ENCODE measurements around the gene HMGCL.
"Not testable (repeated sequence)": the region's sequence is repeated elsewhere in the genome, so short reads cannot be mapped to it uniquely, and the experiment has no call there.

Gene HMGCL

DNA sequence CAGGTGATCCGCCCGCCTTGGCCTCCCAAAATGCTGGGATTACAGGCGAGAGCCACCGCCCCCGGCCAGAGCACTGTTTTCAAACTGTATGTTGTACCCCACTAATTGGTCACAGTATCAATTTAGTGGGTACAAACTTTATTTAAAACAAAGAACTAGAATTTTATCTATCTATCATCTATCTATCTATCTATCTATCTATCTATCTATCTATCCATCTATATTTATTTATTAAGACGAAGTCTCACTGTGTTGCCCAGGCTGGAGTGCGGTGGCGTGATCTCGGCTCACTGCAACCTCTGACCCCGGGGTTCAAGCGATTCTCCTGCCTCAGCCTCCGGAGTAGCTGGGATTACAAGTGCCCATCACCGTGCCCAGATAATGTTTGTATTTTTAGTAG lies 1.4 kb upstream of the HMGCL start:
- DNase-seq (ENCODE audit: low read depth): not testable (repeated sequence)

DNA sequence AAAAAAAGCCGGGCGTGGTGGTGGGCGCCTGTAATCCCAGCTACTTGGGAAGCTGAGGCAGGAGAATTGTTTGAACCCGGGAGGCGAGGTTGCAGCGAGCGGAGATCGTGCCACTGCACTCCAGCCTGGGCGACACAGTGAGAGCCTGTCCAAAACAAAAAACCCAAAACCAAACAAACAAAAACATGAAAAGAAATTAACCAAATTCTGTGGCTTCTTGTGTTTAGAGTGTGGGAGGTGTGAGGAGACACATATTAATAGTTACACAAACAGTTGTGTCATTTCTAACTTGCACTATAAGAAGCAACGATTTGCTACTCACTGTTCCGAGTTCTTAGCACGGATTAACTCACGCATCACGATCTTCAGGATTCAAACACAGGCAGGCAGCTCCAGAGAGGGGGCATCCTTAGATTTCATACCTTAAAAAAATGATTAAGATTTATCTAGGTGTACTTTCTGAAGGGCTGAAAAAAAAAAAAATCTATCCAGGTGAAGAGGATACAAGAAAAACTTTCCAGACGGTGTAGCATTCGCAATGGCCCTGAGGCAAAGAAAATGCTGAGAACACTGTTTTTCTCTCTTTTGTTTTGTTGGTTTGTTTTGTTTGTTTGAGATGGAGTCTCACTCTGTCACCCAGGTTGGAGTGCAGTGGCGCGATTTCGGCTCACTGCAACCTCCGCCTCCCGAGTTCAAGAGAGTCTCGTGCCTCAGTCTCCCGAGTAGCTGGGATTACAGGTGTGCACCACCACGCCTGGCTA lies 713 bp upstream of the HMGCL start:
- no peak for DNase-seq (ENCODE audit: low read depth)

DNA sequence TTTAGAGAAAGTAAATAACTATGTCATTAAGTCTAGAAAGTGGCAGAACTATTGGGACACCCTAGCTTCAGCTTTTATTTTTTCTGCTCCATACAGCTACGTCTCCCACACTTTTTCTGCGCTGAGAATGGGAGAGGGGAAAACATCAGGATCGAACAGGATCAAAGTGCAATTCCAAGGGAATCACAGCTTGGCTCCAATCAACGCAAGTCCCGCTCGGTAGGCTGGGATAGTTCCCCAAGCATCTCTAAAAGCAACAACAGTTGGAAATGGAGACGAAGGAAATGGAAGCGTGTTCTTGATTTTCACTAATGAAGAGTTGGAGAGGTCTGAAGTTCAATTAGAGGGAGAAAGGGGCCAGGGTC lies 536 bp downstream of the HMGCL start:
- no peak for DNase-seq (ENCODE audit: low read depth)

DNA sequence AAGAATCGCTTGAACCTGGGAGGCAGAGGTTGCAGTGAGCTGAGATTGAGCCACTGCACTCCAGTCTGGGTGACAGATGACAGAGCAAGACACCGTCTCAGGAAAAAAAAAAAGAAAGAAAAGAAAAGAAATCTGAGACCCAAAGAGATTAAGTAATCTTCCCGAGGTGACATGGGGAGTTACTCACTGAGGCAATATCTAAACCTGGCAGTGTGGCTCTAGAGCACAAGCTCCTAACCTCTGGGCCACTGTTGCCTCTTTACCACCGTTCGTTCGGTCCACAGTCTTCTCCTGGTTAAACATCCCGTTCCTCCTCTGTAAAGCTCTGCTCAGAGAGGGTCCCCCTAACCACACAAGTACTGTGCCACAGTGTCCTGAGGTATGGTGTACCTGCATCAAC lies 1.5 kb downstream of the HMGCL start:
- no peak for DNase-seq (ENCODE audit: low read depth)

DNA sequence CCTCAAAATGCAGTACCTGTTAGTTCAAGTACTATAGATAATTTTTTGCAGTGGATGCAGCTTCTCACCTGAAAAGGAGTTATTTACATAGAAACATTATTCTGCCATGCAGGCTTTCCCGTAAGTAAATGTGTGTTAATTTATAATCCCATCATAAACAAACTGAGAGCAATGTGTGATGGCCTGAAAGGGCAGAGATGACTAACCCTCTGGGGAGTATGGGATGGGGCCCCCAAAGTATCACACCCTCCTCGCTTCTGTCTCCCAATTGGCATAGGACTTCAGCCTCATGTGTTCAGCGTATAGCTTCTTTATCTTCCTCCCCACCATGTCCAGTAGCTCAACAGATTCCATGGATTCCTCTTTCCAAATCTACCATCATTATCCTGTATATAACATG lies 7.6 kb downstream of the HMGCL start:
- DNase-seq (ENCODE audit: low read depth): no peak

DNA sequence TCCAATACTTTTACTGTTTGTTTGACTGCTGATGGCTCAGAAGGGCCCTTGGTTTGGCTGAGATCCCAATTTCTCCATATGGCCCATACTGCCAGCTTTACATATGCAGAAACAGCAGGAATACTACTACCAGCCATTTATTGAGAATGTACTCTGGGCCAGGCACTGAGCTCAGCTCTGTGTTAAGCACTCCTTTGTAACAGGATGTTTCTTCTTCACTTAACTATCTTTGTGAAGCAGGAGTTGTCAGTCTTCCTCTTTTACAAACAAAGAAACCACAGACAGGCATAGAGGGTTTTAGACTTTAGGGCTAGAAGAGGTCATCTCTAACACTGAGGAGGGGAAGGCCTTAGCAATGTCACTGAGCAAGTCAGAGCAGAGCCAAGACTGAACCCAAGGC lies 8.3 kb downstream of the HMGCL start:
- DNase-seq (ENCODE audit: low read depth): no peak

DNA sequence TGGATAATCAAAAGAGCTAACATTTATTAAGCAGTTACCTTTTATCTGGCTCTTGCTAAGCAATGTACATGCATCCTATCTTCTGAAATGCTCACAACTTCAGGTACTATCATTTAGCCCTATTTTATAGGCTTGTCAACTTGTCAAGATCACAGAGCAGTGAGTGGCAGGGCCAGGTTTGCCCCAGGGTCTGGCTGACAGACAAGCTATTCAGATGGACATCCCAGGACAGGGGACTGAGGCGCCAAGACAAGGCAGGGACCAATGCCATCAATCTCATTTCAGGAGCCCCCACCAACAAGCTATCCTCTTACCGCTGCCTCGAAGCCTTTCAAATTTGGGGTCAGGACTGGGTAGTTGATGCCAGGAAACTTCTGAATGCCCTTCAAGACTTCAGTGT lies 8.9 kb downstream of the HMGCL start:
- no peak for DNase-seq (ENCODE audit: low read depth)

DNA sequence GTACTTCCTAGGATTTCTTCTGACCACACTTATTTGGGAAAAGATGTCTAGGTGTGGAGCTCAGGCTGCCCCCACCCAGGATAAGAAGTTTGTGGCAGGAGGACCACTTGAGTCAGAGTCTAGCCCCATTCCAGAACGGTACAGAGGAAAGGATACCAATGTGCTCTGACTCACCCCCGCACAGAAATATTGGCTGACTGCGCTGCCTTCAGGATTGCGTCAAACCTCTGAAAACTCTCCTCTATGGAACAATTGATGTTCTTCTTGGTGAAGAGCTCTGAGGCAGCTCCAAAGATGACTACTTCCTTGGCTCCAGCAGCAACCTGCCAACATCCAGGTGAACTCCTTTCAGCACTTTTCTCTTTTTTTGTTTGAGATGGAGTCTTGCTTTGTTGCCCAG lies 11.2 kb downstream of the HMGCL start:
- no peak for DNase-seq (ENCODE audit: low read depth)

DNA sequence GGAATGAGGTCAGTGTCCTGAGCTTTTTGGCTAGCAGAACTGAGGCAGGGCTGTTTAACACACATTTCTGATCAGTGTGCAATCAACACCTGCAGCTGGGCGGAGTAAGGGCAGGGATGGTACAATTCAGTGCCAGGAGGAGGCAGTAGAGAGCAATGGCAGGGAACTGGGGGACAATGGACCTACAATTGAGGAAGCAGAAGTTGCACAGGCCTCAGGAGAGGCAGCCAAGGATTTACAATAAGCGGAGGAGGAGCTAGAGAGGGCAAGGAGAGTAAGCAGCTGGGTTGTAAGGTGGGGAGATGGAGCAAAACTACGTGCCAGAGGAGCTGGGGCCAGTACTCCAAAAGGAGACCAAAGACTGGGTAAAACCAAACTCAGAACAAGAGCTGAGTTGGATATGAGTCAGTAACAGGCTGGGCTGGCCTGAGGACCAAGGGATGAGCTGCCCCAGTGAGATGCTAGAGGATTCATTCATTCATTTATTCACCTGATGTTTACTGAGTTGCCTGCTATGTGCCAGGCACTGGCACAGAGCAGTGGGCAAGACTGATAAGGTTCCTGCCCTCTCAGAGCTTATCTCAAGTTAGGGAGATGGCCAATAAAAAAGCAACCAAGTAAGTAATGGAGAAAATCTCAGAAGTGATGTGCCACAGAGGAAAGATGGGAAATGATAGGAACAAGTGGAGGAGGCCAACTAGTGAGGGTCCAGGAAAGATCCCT lies 14.2 kb downstream of the HMGCL start:
- no peak for DNase-seq (ENCODE audit: low read depth)

DNA sequence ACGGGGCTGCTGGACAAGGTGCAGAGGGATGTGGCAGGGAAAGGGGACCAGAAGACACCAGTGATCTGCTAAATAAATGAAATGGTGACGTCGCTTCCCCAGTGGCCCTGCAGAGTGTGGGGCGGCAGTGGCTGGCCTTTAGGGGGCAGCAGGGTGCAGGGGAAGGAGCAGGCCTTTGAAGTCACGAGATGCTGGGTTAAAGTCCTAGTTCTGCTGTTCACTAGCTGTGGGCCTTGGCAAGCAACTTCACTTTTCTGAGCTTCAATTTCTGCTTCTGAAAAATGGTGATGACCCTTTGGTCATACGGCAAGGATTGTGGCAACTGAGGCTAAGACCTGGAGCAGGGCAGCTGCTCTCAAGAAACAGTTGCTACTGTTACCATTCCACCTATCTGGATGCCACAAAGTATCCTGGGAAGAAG lies 15.5 kb downstream of the HMGCL start:
- DNase-seq (ENCODE audit: low read depth): no peak

DNA sequence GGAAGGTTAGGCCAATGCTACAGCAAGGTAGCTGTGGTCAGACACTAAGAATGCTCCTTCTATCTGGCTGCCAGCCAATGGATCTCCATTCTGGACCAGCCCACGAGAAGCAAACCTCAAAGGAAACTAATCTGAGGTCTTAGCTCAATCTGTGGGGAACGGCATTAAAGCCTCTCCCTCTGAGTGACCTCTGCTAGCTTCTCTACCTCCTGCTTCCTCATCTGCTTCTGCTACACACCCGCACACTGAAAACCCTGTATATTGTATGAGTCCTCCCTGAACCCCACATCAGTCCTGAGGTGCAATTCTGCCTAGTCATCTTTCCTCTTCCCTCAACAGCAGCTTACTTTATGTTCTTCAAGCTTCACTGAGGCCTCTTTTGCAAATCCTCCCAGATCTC lies 17.8 kb downstream of the HMGCL start:
- no peak for DNase-seq (ENCODE audit: low read depth)

DNA sequence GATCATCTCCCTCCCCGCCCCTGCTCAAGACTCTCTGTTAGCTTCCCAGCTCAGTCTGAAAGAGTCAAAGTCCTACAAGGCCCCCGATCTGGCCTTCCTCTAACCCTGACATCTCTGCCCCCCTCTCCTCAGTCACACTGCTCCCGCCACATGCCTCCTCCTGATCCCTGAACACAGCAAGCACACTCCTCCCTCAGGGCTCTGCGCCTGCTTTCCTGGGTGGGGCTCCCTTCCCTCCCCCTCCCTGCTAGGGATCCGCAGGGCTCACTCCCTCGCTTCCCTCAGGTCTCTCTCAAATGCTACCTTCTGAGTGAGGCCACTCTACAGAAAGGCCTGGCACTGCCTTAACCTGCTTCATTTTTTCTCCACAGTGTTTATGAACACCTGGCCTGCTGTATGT lies 18.9 kb downstream of the HMGCL start:
- DNase-seq (ENCODE audit: low read depth): no peak

DNA sequence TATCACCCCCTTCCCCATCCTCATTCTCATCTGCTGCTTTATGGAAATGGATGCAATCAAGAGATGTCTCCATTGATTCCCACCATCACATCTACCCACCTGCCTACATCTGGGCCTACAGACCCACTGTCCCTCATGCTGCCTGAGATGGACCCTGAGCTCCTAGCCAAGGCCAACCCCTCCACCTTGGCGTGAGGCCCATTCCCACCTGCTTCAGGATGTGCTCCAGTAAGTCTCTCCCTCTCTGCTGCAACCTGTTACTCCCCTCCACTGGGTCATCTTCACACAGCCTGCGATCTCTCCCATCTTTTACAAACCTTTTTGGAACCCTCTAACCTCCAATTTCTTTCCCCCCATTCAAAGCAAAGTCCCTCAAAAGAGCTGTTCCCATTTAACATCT lies 20.2 kb downstream of the HMGCL start:
- no peak for DNase-seq (ENCODE audit: low read depth)

DNA sequence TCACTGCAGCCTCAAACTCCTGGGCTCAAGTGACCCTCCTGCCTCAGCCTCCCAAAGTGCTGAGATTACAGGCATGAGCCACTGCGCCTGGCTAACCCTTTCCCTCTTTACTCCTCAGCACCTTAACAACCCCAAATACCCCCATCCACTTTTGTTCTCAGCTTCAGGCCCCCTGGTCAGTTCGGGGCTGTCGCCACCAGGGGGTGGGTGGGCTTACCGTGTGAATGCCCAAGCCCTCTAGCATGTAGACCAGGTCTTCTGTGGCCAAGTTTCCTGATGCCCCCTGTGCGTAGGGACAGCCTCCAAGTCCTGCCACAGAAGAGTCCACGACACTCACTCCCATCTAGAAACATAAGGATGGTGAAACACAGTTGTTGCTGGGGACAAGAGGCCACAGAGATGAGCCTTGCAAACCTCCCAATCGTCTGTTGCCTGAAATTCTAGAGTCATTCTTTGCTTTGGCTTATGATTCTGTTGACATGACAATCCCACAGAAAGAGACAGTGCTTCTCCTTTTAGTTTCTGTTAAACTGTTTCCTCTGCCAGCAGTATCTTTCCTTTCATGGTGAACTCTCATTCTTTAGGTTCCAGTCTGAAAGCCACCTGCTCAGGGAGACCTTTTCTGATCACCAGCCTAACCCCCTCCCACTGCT lies 20.9 kb downstream of the HMGCL start:
- DNase-seq (ENCODE audit: low read depth): no peak

DNA sequence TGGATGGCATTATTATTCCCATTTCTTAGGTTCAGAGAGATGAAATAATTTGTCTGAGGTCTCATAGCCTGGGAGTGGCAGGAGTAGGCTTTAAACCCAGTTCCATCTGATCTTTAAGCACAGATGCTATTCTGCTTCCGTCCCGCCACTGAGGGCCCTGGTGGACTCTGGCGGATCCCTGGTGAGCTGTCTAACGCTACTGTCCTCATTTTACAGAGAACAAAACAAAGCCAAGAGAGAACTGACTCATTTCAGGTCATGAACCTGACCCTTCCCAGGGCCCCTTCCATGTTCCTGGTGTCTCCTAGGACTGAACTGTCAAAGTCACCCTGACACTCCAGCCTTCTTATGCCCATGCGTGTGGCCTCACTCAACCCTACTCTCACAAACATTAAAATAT lies 21.6 kb downstream of the HMGCL start:
- no peak for DNase-seq (ENCODE audit: low read depth)

DNA sequence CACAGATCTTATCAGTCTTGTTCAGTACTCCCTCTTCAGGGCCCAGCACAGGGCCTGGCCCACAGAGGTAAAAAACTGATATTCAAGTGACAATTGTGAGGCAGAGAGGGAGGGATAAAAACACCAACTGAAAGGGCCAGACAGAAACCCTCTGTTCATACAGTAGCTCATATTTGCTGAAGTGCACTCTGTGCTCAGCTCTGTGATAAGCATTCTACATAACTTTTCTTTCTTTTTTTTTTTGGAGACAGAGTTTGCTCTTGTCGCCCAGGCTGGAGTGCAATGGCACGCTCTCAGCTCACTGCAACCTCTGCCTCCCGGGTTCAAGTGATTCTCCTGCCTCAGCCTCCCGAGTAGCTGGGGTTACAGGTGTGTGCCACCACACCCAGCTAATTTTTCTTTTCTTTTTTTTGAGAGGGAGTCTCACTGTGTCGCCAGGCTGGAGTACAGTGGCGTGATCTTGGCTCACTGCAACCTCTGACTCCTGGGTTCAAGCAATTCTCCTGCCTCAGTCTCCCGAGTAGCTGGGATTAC lies 22.4 kb downstream of the HMGCL start:
- DNase-seq (ENCODE audit: low read depth): not testable (repeated sequence)

DNA sequence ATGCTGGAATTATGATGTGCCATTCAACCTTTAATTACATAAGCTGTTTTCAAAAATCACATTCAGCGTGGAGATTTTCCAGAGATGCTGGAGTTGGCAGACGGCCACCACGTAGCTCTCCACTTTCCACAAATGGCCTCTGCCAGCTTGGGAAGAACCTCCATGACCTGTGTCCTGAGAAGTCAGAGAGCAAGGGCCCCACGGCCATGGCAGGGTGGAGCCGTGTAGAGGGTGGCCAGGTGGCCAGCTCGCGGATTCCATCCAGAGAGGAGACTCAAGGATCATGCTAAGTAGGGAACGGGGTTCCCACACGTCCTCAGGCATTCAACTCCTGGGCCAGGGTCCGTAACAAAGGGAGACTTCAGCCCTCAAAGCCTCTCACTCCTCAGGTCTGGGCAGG lies 23.4 kb downstream of the HMGCL start:
- no peak for DNase-seq (ENCODE audit: low read depth)

DNA sequence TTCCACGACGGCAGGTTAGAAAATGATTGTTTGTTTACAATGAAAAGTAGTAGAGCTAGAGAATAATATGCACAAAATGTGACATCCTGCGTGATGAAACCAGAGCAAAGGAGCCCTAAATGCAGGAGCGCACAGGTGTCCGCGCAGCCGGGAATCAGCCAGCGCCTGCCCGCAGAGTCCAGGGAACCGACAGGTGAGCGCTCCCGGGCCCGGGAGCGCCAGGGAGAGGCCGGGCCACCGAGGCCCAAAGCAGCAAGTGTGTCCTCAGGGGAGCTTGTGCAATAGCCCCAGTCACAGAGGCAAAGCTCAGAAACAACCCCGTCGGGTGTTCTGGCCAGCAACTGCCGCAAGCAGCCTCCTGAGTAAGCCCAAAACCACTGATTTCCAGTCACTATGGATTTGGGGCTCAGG lies 23.9 kb downstream of the HMGCL start:
- DNase-seq (ENCODE audit: low read depth): no peak

DNA sequence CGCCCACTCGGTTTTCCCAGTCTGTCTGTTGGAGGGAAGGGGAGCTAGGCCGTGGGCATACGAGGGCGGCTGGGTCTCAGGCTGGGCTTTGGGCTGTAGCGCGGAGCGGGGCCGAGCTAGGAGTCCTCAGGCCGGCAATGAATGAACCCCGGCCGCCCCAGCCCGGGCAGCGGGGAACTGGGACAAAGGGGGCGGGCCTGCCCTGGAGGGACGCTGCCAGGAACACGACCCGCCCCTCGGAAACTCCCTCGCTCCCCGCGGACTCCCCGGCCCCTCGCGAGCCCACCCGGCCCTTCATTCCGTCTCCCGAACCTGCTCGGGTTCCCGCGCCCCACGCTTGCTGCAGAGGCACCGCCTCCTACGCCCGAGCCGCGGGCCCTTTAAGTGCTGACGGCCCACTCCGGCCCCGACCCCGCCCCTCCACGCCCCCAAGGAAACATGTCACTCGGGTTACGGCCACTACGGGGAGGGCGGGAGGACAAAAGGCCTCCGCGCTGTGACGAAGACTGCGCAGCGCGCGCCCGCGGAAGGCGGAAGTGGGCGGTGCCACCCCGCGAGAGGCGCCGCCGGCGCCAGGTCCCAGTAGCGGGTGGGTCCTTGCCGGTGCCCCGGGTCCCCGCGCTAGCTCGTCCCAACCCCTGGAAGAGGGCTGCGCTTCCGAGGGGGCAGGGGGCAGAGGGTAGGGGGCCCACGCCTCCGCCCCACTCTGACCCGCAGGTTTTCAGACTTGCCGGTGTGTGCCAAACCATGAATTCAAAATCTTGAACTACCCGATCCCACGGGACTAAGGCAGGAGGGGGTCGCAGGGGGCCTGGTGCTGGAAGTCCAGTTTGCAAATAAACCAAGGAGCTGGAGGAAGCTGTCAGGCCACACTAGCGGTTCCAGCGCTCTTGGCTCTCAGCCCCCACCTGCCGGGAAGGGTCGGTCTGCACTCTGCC lies 24.6 kb downstream of the HMGCL start, which contains the start of gene GALE:
GALE (minus strand) TSS at position 355 of the 938 bp plus-strand sequence. CDS start 1,747 bp downstream, outside the sequence.
- DNase-seq (ENCODE audit: low read depth): peak; percentile 54

DNA sequence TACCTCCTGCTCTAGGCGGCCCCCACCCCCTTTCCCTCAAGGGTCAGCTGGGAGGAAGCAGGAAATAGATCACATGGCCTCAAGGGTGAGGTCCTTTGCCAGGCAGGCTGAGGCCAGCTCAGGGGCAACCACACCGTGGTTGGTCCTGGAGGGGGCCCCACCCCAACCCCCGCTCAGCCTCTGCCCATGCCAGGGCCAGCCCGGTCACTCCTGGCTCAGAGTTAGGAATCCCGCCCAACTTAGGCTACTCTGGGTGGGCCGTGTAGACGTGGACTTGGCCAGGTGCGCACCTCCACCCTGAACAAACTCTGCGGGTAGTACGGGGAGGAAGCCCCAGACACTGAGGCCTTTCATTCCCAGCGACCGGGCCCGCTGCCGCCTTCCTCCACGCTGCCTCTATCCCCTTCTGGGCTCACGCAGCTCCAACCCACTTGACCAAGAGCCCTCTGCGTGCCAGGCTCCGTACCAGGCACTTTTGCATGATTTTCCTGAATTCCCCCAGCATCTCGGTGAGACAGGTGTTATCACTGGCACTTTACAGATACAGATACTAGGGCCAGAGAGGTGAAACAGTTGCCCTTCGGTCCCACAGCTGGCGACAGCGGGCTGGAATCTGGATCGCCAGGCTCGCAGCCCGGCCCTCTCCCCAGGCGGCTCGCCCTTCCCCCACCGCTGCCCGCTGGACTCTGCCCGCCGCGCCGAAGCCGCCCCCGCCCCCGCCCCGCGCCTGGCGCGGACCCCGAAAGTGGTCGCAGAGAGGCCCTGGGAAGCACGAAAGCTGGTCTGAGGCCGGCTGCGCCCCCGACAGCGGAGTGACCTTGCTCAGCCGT lies 25.4 kb downstream of the HMGCL start:
- no peak for DNase-seq (ENCODE audit: low read depth)

DNA sequence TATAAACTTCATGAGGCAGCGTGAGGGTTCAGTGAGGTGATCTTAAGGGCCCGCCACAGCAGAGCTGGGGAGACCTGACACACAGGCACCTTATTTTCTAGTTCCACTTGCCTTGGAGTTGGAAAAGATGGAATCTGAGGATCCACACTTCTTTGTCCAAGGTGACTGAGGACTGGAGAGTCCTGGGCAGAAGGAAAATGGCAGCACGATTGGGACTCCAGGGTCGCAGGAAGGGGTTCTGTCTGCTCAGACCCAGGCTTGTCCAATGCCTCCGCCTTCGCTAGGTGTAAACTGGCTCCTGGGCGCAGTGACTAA lies 26.0 kb downstream of the HMGCL start:
- no peak for DNase-seq (ENCODE audit: low read depth)
